GM21576 (cell line): ENCODE data around the gene EPS8L2.
"Not testable (repeated sequence)": the region's sequence is repeated elsewhere in the genome, so short reads cannot be mapped to it uniquely, and the experiment has no call there.

Source experiments
- ATAC-seq: cut with Tn5 transposase; IDR thresholded peaks from one replicate; pipeline ENCODE4 v1.9.1; 2021; ENCODE audit warnings: mild to moderate bottlenecking, moderate library complexity; ENCODE audit not compliant: unreplicated experiment

The EPS8L2 gene

DNA sequence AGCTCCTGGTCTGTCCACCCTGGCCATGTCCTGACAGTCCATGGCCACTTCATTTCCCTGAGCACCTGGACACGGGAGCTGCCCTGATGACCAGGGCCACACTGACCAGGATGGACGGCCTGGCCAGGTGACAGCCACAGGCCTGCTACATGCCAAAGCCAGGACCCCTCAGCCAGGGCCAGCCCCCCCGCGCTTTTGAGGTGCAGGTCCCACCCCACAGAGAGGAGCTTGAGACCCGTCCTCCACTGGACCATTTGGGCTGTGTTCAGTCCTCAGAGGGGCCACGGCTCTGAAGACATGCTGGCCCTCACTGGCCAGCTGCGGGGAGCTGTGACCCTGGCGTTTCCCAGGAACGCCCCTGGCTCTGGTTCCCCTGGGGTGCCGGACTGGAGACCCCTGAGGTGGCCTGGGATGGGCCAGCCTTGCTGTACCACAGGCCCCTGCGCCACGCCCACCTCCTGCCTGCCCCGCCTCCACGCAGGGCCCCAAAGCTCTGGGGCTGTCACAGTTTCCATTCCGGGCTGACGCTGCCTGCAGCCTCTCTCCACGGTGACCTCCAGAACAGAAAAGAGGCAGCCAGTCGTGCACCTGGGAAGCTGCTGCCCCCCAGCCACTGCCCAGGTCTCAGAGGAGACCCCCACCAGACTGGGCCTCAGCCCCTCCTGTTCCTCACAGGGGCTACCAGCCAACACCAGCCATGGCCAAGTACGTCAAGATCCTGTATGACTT lies 18.2 kb downstream of the EPS8L2 start:
- ATAC-seq: no peak

DNA sequence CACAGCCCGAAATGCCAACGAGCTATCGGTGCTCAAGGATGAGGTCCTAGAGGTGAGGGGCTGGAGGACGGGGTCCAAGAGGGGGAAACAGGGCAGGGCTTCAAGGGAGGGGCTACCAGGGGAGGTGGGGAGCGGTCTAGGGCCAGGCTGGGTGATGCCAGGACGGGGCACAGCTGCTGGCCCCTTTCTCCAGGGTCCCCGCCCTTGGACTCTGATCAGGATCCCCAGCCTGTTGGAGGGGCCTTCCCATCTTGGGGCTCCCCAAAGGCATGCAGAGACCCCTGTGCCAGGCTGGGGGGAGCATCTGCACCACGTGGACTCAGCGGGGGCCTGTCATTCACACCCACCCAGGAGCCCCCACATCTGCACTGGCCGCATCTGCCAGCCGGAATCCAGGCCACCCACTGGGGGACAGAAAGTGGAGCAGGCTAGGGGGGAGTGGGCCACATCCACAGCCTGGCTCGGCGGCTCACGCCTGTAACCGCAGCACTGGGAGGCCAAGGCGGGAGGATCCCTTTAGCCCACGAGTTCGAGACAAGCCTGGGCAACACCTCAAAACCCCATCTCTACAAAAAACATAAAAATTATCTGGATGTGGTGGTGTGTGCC lies 18.9 kb downstream of the EPS8L2 start:
- ATAC-seq: no peak

DNA sequence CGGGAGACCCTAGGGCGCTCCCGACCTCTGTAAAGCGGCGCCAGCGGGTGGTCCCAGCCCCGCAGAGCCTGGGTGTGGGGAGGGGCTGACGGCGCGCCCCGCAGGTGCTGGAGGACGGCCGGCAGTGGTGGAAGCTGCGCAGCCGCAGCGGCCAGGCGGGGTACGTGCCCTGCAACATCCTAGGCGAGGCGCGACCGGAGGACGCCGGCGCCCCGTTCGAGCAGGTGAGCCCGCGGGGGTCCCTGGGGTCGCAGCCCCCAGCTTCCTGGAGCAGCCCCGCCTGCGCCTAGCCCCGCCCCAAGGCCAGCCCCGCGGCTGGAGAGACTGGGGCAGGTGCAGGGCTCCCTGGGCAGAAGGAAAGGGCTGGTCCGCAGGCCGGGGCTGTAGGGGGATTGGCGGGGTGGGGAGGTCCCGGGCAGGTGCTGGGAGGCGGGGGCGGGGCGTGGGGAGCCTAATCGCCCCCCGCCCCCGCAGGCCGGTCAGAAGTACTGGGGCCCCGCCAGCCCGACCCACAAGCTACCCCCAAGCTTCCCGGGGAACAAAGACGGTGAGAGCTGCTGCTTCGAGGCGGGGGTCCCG lies 19.7 kb downstream of the EPS8L2 start:
- no peak for ATAC-seq

DNA sequence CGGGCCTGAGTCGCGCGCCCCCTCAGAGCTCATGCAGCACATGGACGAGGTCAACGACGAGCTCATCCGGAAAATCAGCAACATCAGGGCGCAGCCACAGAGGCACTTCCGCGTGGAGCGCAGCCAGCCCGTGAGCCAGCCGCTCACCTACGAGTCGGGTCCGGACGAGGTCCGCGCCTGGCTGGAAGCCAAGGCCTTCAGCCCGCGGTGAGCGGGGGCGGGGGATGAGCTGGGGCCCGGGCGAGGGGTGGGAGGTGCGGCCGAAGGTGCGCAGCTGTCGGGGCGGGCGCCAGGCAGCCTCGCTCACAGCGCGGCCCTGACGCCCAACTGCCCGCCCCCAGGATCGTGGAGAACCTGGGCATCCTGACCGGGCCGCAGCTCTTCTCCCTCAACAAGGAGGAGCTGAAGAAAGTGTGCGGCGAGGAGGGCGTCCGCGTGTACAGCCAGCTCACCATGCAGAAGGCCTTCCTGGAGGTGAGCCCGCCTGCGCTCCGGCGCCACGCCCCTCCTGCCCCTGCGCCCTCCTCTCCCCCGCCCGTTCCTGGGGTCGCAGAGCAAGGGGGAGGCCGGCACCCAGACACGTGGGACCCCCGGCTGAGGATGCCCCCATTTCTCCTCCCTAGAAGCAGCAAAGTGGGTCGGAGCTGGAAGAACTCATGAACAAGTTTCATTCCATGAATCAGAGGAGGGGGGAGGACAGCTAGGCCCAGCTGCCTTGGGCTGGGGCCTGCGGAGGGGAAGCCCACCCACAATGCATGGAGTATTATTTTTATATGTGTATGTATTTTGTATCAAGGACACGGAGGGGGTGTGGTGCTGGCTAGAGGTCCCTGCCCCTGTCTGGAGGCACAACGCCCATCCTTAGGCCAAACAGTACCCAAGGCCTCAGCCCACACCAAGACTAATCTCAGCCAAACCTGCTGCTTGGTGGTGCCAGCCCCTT lies 20.5 kb downstream of the EPS8L2 start:
- ATAC-seq: no peak

DNA sequence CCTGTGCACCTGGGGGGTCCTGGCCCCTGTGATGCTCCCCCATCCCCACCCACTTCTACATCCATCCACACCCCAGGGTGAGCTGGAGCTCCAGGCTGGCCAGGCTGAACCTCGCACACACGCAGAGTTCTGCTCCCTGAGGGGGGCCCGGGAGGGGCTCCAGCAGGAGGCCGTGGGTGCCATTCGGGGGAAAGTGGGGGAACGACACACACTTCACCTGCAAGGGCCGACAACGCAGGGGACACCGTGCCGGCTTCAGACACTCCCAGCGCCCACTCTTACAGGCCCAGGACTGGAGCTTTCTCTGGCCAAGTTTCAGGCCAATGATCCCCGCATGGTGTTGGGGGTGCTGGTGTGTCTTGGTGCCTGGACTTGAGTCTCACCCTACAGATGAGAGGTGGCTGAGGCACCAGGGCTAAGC lies 21.3 kb downstream of the EPS8L2 start:
- ATAC-seq: no peak

DNA sequence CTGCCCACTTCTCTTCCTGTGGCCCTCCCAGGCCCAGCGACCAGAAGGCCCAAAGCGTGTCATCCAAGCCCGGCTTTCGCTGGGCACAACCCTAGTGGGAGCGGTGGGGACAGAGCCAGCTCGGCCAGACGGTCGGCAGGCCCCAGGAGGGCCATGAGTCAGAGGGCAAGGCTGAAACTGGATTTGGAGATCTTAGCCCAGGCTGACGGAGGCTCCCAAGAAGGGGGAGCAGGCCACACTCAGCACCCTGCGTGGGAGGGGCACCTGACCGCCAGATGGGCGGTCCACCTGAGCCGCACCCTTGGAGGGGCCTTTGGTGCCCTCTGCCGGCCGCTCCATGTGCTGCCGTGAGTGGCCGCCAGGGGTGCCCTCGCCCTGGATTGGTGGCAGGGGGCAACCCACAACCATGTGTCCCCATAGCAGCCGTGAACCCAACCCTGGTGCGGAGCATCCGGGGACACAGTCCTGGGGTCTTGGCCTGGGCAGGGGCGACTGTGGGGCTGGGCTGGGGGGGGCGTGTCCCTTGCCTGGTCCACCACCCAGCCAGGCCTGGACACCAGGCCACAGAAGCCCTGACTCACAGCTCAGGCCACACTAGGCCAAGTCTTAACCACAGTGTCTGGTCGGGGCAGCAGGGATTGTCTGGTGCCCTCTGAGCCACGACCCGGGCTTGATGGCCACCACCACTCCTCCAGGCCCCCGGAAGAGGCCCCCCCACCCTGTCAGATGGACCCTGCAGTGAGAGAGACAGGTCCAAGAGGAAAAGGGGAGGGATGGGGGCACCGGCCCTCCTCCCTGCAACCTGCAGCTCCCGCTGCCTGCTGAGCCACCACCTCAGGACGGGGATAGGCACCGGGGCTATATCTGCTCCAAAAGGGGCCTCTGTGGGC lies 22.1 kb downstream of the EPS8L2 start:
- peak; percentile 54 for ATAC-seq

DNA sequence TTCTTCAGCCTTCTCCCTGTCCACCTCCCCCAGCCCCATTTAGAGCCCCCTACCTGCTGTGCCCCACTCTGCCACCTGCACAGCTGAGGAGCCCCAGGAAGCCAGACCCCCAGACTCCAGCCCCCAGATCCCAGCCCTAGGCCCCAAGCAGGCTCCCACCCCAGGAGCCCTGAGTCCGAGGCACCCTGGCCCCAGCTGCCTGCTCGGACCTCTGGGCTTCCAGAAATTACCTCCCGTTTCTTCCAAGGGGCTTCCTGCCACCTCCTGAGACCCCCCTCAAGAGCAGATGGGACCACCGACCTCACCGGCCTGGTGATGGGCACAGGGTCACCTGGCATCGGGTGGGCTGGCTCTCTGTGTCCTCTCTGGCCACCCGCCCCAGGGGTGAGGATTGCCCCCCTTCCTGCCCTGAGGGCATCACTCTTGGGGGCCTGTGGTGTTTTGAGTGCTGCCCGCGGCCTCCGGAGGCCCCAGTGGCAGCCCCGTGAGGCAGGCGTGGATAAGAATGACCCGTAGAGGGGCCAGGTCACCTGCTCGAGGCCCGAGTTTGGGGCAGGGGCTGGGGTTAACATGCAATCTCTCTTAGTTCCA lies 23.0 kb downstream of the EPS8L2 start:
- no peak for ATAC-seq

DNA sequence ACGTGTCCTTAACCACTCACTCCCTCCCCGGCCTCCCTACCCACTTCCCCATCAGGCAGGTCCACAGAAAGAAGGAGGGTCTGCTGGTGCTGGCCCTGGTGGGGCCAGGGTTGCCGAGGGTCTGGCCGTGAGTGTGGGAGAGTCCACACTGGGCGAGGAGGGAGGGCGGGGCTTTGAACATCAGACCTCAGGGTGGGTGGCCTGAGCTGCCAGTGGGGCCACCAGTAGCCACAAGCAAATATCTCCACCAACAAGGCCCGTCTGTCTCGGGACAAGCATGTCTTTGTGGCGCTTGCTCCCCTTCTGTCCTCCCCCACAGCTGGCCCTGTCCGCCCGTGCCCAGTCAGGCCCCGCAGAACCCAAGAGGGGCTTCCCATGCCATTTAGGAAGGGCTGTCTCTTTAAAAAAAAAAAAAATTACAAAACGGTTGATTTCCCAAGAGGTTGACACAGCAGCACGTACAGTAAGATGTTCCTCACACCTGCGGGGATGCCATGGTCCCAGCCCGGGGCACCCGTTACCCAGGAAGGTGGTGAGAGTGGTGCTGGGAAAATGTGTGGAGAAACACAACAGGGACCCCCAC lies 23.6 kb downstream of the EPS8L2 start:
- no peak for ATAC-seq

DNA sequence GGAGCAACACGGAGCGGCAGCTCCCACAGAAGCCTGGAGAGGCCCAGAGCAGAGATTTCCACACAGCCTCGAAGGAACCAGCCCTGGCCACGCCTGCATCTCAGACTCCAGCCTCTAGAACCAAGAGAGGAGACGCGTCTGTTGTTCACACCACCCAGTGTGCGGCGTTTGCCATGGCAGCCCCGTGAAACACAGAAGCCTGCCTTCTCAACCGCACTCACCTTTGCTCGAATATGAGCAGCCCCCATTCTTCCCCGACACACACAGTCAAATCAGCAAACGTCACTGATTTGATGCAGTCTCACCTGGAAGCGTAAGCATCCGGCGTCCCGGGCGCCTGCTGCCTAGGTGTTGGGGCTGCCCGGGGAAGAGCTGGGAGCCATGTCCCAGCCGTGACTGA lies 27.0 kb downstream of the EPS8L2 start:
- no peak for ATAC-seq

DNA sequence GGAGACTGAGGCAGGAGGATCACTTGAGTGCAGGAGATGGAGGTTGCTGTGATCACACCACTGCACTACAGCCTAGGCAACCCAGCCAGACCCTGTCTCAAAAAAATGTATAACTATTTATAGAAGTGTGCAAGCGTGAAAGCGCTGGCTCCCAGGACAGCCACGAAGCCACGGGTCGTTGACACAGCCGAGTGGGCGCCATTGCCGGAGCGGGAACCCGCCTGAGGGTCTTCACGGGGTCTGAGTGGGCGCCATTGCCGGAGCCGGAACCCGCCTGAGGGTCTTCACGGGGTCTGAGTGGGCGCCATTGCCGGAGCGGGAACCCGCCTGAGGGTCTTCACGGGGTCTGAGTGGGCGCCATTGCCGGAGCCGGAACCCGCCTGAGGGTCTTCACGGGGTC lies 28.5 kb downstream of the EPS8L2 start:
- not testable (repeated sequence) for ATAC-seq

DNA sequence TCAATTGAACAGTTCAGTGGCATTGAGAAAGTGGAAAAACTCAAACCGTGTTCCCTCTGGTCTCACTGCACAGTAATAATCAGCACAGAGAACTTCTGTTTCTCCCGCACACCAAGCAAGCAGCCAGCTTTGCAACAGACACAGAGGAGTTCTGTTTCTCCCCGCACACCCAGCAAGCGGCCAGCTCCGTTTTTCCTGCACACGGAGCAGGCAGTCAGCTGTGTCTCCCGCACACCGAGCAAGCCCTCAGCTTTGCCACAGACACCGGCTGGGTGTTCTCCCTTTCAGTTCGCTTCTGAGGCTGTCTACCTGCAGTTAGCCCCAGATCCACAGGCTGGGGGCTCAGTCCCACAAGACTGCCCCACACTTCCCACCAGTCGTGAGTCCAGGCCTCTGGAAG lies 31.3 kb downstream of the EPS8L2 start:
- ATAC-seq: no peak

DNA sequence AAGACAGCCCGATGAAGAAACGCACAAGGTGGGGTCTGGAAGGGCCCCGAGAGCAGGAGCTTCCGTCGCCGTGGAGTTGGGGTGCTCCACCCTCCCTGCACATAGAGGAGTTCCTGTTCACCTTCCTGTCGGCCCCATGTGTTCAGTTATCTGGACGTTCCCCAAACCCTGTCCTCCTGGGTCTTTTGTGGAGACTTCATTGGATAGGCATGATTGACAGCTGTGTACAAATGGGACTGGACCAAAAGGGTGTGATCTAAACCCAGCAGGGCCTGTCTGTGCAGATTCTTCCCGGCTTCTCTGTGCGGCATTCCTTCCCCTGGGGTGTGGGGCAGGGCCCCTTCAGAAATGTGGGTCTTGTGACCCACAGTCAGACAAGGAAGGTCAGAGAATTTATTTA lies 31.9 kb downstream of the EPS8L2 start:
- not testable (repeated sequence) for ATAC-seq

DNA sequence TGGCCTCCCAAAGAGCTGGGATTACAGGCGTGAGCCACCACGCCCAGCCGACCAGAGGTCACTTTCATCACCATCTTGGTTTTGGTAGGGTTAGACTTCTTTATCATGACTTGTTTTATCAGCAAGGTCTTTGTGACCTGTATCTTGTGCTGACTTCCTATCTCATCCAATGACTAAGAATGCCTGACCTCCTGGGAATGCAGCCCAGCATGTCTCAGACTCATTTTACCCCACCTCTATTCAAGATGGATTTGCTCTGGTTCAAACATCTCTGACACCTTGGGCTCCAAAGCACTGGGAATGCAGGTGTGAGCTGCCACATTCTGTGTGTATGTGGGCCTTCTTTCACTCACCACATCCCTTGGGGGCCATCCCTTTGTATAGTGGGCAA lies 36.1 kb downstream of the EPS8L2 start:
- ATAC-seq: no peak

DNA sequence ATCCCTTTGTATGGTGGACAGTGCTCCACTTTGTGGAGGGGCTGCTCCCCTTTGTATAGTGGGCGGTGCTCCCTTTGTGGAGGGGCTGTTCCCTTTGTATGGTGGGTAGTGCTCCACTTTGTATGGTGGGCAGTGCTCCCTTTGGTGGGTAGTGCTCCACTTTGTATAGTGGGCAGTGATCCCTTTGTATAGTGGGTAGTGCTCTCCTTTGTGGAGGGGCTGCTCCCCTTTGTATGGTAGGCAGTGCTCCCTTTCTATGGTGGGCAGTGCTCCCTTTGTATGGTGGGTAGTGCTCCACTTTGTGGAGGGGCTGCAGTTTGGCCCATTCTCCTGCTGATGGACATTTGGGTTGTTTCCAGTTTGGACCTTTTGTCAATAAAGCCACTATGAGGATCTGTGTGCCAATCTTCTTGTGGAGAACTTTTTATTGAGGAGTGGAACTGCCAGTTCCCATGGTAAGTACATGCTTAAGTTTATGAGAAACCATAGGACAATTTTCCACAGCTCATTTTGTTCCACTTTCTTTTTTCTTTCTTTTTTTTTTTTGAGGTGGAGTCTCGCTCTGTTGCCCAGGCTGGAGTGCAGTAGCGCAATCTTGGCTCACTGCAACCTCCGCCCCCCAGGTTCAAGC lies 36.7 kb downstream of the EPS8L2 start:
- no peak for ATAC-seq

DNA sequence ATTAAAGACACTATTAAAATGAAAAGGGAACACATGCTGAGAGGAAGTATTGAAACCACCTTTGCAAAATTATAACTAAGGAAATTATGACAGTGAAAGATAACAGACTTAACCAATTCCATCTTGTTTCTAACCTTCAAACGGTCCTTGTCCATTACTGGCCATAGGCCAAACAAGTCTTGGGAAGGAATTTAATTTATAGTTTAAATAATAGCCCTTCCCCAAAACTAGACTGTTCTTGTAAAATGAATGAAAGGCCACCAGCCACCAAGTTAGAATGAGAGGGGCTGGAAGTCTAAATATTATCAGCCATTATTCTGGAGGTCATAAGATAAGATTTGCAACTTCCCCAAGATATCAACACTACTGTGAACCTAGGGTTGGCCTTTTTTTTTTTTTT lies 39.4 kb downstream of the EPS8L2 start:
- no peak for ATAC-seq

DNA sequence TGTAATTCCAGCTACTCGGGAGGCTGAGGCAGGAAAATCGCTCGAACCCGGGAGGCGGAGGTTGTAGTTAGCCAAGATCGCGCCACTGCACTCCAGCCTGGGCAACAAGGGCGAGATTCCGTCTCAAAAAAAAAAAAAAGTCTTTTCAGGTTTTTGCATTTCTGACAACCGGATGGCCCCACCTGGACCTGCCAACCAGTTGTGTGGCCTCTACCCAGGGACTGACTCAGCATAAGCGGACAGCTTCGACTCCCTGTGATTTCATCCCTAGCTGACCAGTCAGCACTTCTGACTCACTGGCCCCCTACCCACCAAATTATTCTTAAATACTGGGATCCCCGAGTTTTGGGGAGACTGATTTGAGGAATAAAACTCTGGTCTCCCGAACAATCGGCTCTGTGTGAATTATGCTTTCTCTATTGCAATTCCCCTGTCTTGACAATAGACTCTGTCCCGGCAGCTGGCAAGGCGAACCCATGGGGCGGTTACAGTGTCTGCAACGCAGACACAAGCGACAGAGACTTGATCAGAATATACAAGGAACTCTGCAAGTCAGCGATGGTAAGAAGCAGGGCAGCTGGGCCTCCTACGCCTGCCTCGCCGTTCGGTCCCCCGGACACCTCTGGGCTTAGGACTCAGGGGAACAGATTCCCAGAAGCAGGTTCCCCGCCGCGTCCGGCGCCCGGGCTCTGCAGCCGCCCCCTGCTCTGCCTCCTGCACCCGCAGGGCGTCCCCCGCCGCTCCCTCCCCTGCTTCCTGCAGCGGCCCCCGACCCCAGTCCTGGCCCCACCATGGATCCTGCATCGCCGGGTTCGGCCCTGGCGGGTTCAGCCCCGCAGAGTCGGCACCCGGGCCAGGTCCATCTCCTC lies 40.5 kb downstream of the EPS8L2 start:
- ATAC-seq: peak; percentile 20

DNA sequence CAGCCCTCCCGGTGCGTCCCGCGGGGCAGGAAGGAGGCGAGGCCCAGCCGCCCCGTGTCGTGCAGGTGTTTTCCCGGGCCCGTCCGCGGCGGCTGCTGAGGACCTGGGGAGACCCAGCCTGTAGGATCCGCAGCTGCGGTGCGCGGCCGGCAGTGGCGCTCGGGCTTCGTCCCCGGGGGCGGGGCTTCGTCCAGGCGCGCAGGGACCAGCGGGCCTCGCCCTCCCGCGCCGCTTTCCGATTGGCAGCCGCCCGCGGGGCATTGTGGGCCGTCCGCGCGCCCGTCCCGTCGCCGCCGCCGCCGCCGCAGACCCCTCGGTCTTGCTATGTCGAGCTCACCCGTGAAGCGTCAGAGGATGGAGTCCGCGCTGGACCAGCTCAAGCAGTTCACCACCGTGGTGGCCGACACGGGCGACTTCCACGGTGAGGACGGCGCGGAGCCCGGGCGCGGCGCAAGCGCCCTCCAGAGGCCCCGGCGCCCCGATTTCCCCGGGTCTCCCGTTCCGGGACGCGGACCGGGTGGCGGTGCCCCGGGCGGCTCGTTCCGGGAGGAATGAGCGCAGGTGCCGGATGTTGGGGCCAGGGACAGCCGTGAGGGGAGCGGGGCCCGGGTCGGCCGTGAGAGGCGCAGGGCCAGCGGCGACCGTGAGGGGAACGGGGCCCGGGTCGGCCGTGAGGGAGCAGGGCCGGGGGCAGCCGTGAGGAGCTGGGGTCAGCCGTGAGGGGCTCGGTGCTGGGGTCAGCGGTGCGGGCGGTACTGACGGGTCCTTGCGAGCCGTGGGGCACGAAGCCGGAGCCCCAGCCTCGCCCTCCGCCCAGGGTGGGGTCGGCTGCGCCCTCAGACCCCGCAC lies 41.4 kb downstream of the EPS8L2 start, which contains the start of gene TALDO1:
Gene TALDO1 (plus strand): TSS at position 307 of the 849 bp plus-strand sequence. CDS start 18 bp downstream, at position 325.
- ATAC-seq: peak; percentile 87
